ENCODE measurements around the gene CDH24. TPM values are rescaled to one million over a fixed set of nuclear protein-coding genes. Genes with fewer than 3 reads are reported as not detected.

Gene CDH24
- polyA plus RNA-seq, 1 donor from 2014 or later, result 31.7 TPM

DNA sequence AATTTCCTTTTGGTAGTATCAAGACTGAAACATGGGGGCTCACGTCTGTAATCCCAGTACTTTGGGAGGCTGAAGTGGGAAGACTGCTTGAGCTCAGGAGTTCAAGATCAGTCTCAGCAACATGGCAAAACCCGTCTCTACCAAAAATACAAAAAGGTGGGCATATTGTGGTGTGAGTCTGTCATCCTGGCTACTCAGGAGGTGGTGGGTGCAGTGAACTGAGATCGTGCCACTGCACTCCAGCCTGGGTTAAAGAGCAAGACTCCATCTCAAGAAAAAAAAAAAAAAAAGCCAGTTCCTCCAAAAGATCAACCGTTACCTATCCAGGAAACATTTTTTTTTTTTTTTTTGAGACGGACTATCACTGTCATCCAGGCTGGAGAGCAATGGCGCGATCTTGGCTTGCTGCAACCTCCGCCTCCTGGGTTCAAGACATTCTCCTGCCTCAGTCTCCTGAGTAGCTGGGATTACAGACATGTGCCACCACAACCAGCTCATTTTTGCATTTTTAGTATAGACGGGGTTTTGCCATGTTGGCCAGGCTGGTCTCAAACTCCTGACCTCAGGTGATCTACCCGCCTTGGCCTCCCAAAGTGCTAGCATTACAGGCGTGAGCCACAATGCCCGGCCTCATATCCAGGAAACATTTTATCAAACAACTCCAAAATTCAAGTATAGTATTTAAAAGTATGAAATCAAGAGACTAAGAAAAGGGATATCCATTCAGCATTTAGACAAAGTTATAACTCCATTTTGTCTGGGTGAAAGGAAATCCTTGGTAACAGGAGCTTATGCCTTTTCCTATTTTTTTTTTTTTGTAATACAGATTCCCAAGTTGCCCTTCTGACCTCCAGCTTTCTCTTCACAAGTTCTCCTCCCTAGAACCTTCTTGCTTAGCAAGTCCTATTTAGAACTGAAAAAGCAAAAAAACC lies 34.2 kb upstream of the CDH24 start:
- Histone ChIP-seq H3K9me3 (ENCODE audit: low read length) (no peaks in the 10 kb centered on the region), H3K27me3 (ENCODE audit: insufficient read depth, low read depth, low read length) (no peaks in the 10 kb centered on the region), H3K4me2 (ENCODE audit: low read length) (no peak overlapping the region), H2AFZ (ENCODE audit: low read depth, low read length) (no peak overlapping the region), H3K79me2 (replicated peaks; ENCODE audit: insufficient read depth, low read length) (peaks cover 36% of the 10 kb centered on the region), H3K27ac (ENCODE audit: low read length) (no peak overlapping the region), H3K9me2 (ENCODE audit: insufficient read depth, low read length) (no peaks in the 10 kb centered on the region), H3K36me3 (ENCODE audit: insufficient read depth, low read length) (no peaks in the 10 kb centered on the region), H3F3A (ENCODE audit: insufficient read depth, low read length, poor library complexity, severe bottlenecking) (no peaks in the 10 kb centered on the region), H3K9ac (ENCODE audit: low read length) (no peak overlapping the region), H3K4me3 (ENCODE audit: low read length) (no peak overlapping the region), H4K20me1 (ENCODE audit: insufficient read depth) (no peaks in the 10 kb centered on the region)
- no peak for TF ChIP-seq POLR2AphosphoS5 (IDR thresholded peaks at IDR 0.05)
- TF ChIP-seq EP300 (conservative IDR thresholded peaks at IDR 0.05; ENCODE audit: poor library complexity, severe bottlenecking), result no peak
- TF ChIP-seq SMC3 (conservative IDR thresholded peaks at IDR 0.05; ENCODE audit: poor library complexity), result no peak
- no peak for TF ChIP-seq RAD21 (conservative IDR thresholded peaks at IDR 0.05)
- no peak for TF ChIP-seq TAF1 (IDR thresholded peaks at IDR 0.05; ENCODE audit: low read depth)
- no peak for TF ChIP-seq EZH2 (IDR thresholded peaks at IDR 0.05; ENCODE audit: borderline replicate concordance, insufficient read depth, low read length, poor library complexity, severe bottlenecking)
- TF ChIP-seq MXI1 (conservative IDR thresholded peaks at IDR 0.05; ENCODE audit: poor library complexity, severe bottlenecking), result no peak
- TF ChIP-seq, protein P1, sequence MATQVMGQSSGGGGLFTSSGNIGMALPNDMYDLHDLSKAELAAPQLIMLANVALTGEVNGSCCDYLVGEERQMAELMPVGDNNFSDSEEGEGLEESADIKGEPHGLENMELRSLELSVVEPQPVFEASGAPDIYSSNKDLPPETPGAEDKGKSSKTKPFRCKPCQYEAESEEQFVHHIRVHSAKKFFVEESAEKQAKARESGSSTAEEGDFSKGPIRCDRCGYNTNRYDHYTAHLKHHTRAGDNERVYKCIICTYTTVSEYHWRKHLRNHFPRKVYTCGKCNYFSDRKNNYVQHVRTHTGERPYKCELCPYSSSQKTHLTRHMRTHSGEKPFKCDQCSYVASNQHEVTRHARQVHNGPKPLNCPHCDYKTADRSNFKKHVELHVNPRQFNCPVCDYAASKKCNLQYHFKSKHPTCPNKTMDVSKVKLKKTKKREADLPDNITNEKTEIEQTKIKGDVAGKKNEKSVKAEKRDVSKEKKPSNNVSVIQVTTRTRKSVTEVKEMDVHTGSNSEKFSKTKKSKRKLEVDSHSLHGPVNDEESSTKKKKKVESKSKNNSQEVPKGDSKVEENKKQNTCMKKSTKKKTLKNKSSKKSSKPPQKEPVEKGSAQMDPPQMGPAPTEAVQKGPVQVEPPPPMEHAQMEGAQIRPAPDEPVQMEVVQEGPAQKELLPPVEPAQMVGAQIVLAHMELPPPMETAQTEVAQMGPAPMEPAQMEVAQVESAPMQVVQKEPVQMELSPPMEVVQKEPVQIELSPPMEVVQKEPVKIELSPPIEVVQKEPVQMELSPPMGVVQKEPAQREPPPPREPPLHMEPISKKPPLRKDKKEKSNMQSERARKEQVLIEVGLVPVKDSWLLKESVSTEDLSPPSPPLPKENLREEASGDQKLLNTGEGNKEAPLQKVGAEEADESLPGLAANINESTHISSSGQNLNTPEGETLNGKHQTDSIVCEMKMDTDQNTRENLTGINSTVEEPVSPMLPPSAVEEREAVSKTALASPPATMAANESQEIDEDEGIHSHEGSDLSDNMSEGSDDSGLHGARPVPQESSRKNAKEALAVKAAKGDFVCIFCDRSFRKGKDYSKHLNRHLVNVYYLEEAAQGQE (IDR thresholded peaks at IDR 0.05; ENCODE audit: borderline replicate concordance), result no peak
- TF ChIP-seq, protein P2, sequence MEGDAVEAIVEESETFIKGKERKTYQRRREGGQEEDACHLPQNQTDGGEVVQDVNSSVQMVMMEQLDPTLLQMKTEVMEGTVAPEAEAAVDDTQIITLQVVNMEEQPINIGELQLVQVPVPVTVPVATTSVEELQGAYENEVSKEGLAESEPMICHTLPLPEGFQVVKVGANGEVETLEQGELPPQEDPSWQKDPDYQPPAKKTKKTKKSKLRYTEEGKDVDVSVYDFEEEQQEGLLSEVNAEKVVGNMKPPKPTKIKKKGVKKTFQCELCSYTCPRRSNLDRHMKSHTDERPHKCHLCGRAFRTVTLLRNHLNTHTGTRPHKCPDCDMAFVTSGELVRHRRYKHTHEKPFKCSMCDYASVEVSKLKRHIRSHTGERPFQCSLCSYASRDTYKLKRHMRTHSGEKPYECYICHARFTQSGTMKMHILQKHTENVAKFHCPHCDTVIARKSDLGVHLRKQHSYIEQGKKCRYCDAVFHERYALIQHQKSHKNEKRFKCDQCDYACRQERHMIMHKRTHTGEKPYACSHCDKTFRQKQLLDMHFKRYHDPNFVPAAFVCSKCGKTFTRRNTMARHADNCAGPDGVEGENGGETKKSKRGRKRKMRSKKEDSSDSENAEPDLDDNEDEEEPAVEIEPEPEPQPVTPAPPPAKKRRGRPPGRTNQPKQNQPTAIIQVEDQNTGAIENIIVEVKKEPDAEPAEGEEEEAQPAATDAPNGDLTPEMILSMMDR (IDR thresholded peaks at IDR 0.05; ENCODE audit: poor library complexity, severe bottlenecking), result no peak

DNA sequence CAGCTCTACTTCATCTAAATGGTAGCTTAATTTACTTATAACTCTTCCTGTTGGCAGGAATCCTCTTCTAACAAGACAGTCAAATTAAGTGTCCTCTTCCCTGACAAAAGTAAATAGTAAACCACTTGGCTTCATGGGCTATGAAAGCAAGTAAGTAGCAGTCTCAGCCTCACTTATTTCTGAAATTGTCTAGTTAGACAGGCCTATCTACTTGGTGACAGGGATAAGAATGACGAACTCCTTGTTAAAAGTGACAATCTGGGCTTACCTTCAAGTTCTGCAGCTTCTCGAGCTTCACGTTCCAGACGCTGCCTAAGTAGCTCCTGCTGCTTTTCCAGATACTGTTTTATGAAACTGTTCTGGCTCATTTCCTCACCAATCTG lies 32.9 kb upstream of the CDH24 start:
- Histone ChIP-seq H2AFZ (ENCODE audit: low read depth, low read length) (no peak overlapping the region), H3K9me2 (ENCODE audit: insufficient read depth, low read length) (no peaks in the 10 kb centered on the region), H3K9ac (ENCODE audit: low read length) (no peak overlapping the region), H3K36me3 (ENCODE audit: insufficient read depth, low read length) (no peaks in the 10 kb centered on the region), H3K4me2 (ENCODE audit: low read length) (no peak overlapping the region), H3K27me3 (ENCODE audit: insufficient read depth, low read depth, low read length) (no peaks in the 10 kb centered on the region), H4K20me1 (ENCODE audit: insufficient read depth) (no peaks in the 10 kb centered on the region), H3F3A (ENCODE audit: insufficient read depth, low read length, poor library complexity, severe bottlenecking) (no peaks in the 10 kb centered on the region), H3K4me3 (ENCODE audit: low read length) (no peak overlapping the region), H3K27ac (ENCODE audit: low read length) (no peak overlapping the region), H3K9me3 (ENCODE audit: low read length) (no peaks in the 10 kb centered on the region), H3K79me2 (replicated peaks; ENCODE audit: insufficient read depth, low read length) (peaks cover 27% of the 10 kb centered on the region)
- TF ChIP-seq, protein P1 (IDR thresholded peaks at IDR 0.05; ENCODE audit: borderline replicate concordance), result no peak
- TF ChIP-seq, protein P2 (IDR thresholded peaks at IDR 0.05; ENCODE audit: poor library complexity, severe bottlenecking), result no peak
- TF ChIP-seq POLR2AphosphoS5 (IDR thresholded peaks at IDR 0.05) (no peak), EZH2 (IDR thresholded peaks at IDR 0.05; ENCODE audit: borderline replicate concordance, insufficient read depth, low read length, poor library complexity, severe bottlenecking) (no peak), EP300 (conservative IDR thresholded peaks at IDR 0.05; ENCODE audit: poor library complexity, severe bottlenecking) (no peak), TAF1 (IDR thresholded peaks at IDR 0.05; ENCODE audit: low read depth) (no peak), MXI1 (conservative IDR thresholded peaks at IDR 0.05; ENCODE audit: poor library complexity, severe bottlenecking) (no peak), SMC3 (conservative IDR thresholded peaks at IDR 0.05; ENCODE audit: poor library complexity) (no peak), RAD21 (conservative IDR thresholded peaks at IDR 0.05) (no peak)
